Vagina (tissue), 2 donors: ENCODE data around the gene SLC25A2. TPM values are rescaled to one million over a fixed set of nuclear protein-coding genes. Genes with fewer than 3 reads are reported as not detected.
"Not testable (repeated sequence)": the region's sequence is repeated elsewhere in the genome, so short reads cannot be mapped to it uniquely, and the experiment has no call there.

Source experiments
- DNase-seq, 2 donors: peaks; one replicate each; pipeline ENCODE4 v3.0.0-alpha.2; 2017; ENCODE audit errors: extremely low spot score in 2 of 2
- H3K27ac ChIP-seq: fragments of 200-600 bp; sonication (generic); one replicate; pipeline ENCODE4 v1.5.1; 2019
- H3K27me3 ChIP-seq: fragments of 200-600 bp; sonication (generic); one replicate; pipeline ENCODE4 v1.5.1; 2019
- H3K36me3 ChIP-seq, 2 donors: fragments of 200-600 bp; sonication (generic); one replicate each; pipeline ENCODE4 v1.5.1; 2017 to 2019
- H3K4me1 ChIP-seq: fragments of 200-600 bp; sonication (generic); one replicate; pipeline ENCODE4 v1.5.1; 2019
- H3K4me3 ChIP-seq, 2 donors: fragments of 200-600 bp; sonication (generic); 1 replicate in 1 of 2; 2 replicates in 1 of 2; pipeline ENCODE4 v1.5.1; 2016 to 2019
- H3K9me3 ChIP-seq: fragments of 200-600 bp; sonication (generic); one replicate; pipeline ENCODE4 v1.5.1; 2019
- CTCF ChIP-seq, 3 experiments: fragments of 450-650 bp in 2 of 3; fragments of 200-600 bp in 1 of 3; sonication (generic) in 1 of 3; IDR thresholded peaks; one replicate each; pipeline ENCODE4 v1.5.1; 2017 to 2019; ENCODE audit warnings: antibody characterized with exemption in 3 of 3, mild to moderate bottlenecking in 2 of 3, moderate library complexity in 2 of 3
- POLR2A ChIP-seq, 2 donors: fragments of 450-650 bp; IDR thresholded peaks; one replicate each; pipeline ENCODE4 v1.6.1; 2017; ENCODE audit warnings: antibody characterized with exemption in 2 of 2, mild to moderate bottlenecking in 2 of 2, moderate library complexity in 2 of 2
- POLR2AphosphoS5 ChIP-seq, 2 donors: sonication (generic); formaldehyde crosslinking; IDR thresholded peaks; one replicate each; pipeline ENCODE4 v1.9.0; 2017; ENCODE audit warnings: antibody characterized with exemption in 2 of 2, mild to moderate bottlenecking in 2 of 2, low read depth in 1 of 2; ENCODE audit not compliant: insufficient read depth in 1 of 2
- intact Hi-C: fragments of 100-400 bp; cut with DNase I; formaldehyde crosslinking; loops from one replicate; pipeline ENCODE4 v1.15.1; 2023
- total RNA-seq: library from RNA; depleted of rRNA; stranded (reverse); fragments of >200 nt; gene quantifications from one replicate; pipeline ENCODE4 v1.2.3, GENCODE V29; 2016

The SLC25A2 gene
- total RNA-seq, 1 donor from 2014 or later, result not detected

- no peak overlapping the region for H3K27ac ChIP-seq
- no peaks in the 10 kb centered on the region for H3K36me3 ChIP-seq
- intact Hi-C loops, result no loop called here
- no peaks in the 10 kb centered on the region for H3K4me1 ChIP-seq
- H3K27me3 ChIP-seq, result no peaks in the 10 kb centered on the region
- H3K9me3 ChIP-seq, result peaks cover 26% of the 10 kb centered on the region
- DNase-seq, result no peak
- TF ChIP-seq POLR2A (IDR thresholded peaks at IDR 0.05) (no peak), CTCF (IDR thresholded peaks at IDR 0.05) (no peak), POLR2AphosphoS5 (IDR thresholded peaks at IDR 0.05; ENCODE audit: insufficient read depth in 1 of 2, low read depth in 1 of 2) (no peak)
- peak overlapping the region; percentile 7 to 22 for H3K4me3 ChIP-seq
These were observed 40.2 kb upstream of the SLC25A2 start for GRCh38 chr5:141343953-141344463.

GRCh38 chr5:141343242-141343952, 39.5 kb upstream of the SLC25A2 start, which contains the start of gene PCDHGA3:
PCDHGA3 (plus strand) TSS chr5:141343829; CDS start chr5:141344034, 205 bp downstream.
- H3K4me1 ChIP-seq, result no peaks in the 10 kb centered on the region
- no peaks in the 10 kb centered on the region for H3K36me3 ChIP-seq
- H3K9me3 ChIP-seq, result peaks cover 26% of the 10 kb centered on the region
- no peak for DNase-seq
- H3K27me3 ChIP-seq, result no peaks in the 10 kb centered on the region
- H3K4me3 ChIP-seq, result peak within 1 kb of the TSS; percentile 7 to 22
- no peak within 1 kb of the TSS for H3K27ac ChIP-seq
- no peak for TF ChIP-seq CTCF (IDR thresholded peaks at IDR 0.05)
- TF ChIP-seq POLR2AphosphoS5 (IDR thresholded peaks at IDR 0.05; ENCODE audit: insufficient read depth in 1 of 2, low read depth in 1 of 2), result no peak
- TF ChIP-seq POLR2A (IDR thresholded peaks at IDR 0.05), result no peak
- intact Hi-C loops, result no loop called here

- H3K9me3 ChIP-seq, result peaks cover 26% of the 10 kb centered on the region
- H3K27me3 ChIP-seq, result no peaks in the 10 kb centered on the region
- no peak for DNase-seq
- TF ChIP-seq POLR2AphosphoS5 (IDR thresholded peaks at IDR 0.05; ENCODE audit: insufficient read depth in 1 of 2, low read depth in 1 of 2) (no peak), POLR2A (IDR thresholded peaks at IDR 0.05) (no peak), CTCF (IDR thresholded peaks at IDR 0.05) (no peak)
- no peak overlapping the region for H3K27ac ChIP-seq
- H3K36me3 ChIP-seq, result no peaks in the 10 kb centered on the region
- H3K4me3 ChIP-seq, result no peak overlapping the region
- intact Hi-C loops, result no loop called here
- no peaks in the 10 kb centered on the region for H3K4me1 ChIP-seq
These were observed 38.9 kb upstream of the SLC25A2 start for GRCh38 chr5:141342773-141343172.

- peaks cover 26% of the 10 kb centered on the region for H3K9me3 ChIP-seq
- intact Hi-C loops, result not testable (repeated sequence)
These were observed 37.0 kb upstream of the SLC25A2 start for GRCh38 chr5:141340781-141341354.

GRCh38 chr5:141338538-141339306, 34.9 kb upstream of the SLC25A2 start, which contains the start of gene PCDHGA2:
PCDHGA2 (plus strand) TSS chr5:141338760.
- H3K27ac ChIP-seq, result no peak within 1 kb of the TSS
- intact Hi-C loops, result no loop called here
- H3K36me3 ChIP-seq, result no peaks in the 10 kb centered on the region
- H3K27me3 ChIP-seq, result no peaks in the 10 kb centered on the region
- H3K9me3 ChIP-seq, result peaks cover 11% of the 10 kb centered on the region
- no peak for DNase-seq
- H3K4me3 ChIP-seq, result peak within 1 kb of the TSS; percentile 8 to 24
- TF ChIP-seq CTCF (IDR thresholded peaks at IDR 0.05), result no peak
- TF ChIP-seq POLR2AphosphoS5 (IDR thresholded peaks at IDR 0.05; ENCODE audit: insufficient read depth in 1 of 2, low read depth in 1 of 2), result no peak
- no peak for TF ChIP-seq POLR2A (IDR thresholded peaks at IDR 0.05)
- no peaks in the 10 kb centered on the region for H3K4me1 ChIP-seq

More at GRCh38 chr5:141340781-141341354, 37.0 kb upstream of the SLC25A2 start:
- DNase-seq, H3K36me3 ChIP-seq, H3K4me3 ChIP-seq, H3K27ac ChIP-seq, H3K27me3 ChIP-seq, H3K4me1 ChIP-seq: not testable (repeated sequence)

GRCh38 chr5:141332571-141332970, 28.7 kb upstream of the SLC25A2 start:
- H3K9me3 ChIP-seq, result peaks cover 27% of the 10 kb centered on the region
- H3K27me3 ChIP-seq, H3K36me3 ChIP-seq, H3K27ac ChIP-seq, H3K4me3 ChIP-seq, H3K4me1 ChIP-seq, DNase-seq, intact Hi-C loops: not testable (repeated sequence)
